Progenitor cell of endocrine pancreas (in vitro differentiated cells): ENCODE results near the gene ERN1. TPM values are rescaled to one million over a fixed set of nuclear protein-coding genes. Genes with fewer than 3 reads are reported as not detected.

ENCODE experiments used
- DNase-seq: peaks from one replicate; pipeline ENCODE4 v3.0.0; 2021; ENCODE audit warnings: low spot score; ENCODE audit not compliant: unreplicated experiment
- H3K27ac Mint-ChIP-seq: 2 replicates; pipeline ENCODE4 v1.8.0; 2021; ENCODE audit warnings: mild to moderate bottlenecking, moderate library complexity, mixed read lengths
- H3K27me3 Mint-ChIP-seq: 2 replicates; pipeline ENCODE4 v1.8.0; 2021; ENCODE audit warnings: mixed read lengths
- H3K36me3 Mint-ChIP-seq: 2 replicates; pipeline ENCODE4 v1.8.0; 2022; ENCODE audit warnings: mixed read lengths; ENCODE audit not compliant: insufficient read depth
- H3K4me1 Mint-ChIP-seq: 2 replicates; pipeline ENCODE4 v1.8.0; 2021; ENCODE audit warnings: low read depth, mixed read lengths
- H3K4me3 Mint-ChIP-seq: 2 replicates; pipeline ENCODE4 v1.8.0; 2021; ENCODE audit warnings: low read depth, mild to moderate bottlenecking, moderate library complexity, mixed read lengths
- H3K9me3 Mint-ChIP-seq: 2 replicates; pipeline ENCODE4 v1.8.0; 2021; ENCODE audit warnings: low read depth, mixed read lengths
- total RNA-seq: library from RNA; stranded (reverse); gene quantifications from 2 replicates; pipeline ENCODE4 v1.2.1, GENCODE V29; 2021
- TF ChIP-seq, protein P1 (sequence below): fragments of 200-600 bp; sonication (generic); IDR thresholded peaks from one replicate; pipeline ENCODE4 v1.5.0; 2021; ENCODE audit warnings: antibody characterized with exemption, mild to moderate bottlenecking; ENCODE audit not compliant: unreplicated experiment

Gene ERN1
- total RNA-seq, 1 donor from 2014 or later, result 43.1 TPM

DNA sequence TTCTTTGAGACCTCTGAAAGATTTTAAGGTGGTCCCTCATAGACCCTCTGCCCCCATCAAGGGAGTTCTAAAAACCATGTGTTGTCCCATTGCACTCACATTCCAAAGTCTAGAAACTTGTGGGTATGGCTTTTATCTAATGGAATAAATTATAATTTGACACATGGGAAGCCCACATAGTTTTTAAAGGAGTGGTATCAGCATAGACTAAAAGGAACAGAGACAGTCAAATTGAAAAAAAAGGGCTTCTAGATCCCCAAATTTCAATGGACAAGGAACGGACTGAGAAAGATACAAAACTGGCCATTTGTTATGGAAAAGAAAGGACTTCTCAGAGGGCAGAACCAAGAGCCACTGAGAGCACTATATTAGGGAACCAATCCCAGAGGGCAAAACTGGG is 60.8 kb downstream of the ERN1 start:
- Mint-ChIP-seq H3K36me3 (peaks cover 60% of the 10 kb centered on the region), H3K27ac (no peak overlapping the region), H3K4me1 (peaks cover 14% of the 10 kb centered on the region), H3K9me3 (peaks cover 16% of the 10 kb centered on the region), H3K27me3 (no peaks in the 10 kb centered on the region), H3K4me3 (no peak overlapping the region)
- TF ChIP-seq, protein P1, sequence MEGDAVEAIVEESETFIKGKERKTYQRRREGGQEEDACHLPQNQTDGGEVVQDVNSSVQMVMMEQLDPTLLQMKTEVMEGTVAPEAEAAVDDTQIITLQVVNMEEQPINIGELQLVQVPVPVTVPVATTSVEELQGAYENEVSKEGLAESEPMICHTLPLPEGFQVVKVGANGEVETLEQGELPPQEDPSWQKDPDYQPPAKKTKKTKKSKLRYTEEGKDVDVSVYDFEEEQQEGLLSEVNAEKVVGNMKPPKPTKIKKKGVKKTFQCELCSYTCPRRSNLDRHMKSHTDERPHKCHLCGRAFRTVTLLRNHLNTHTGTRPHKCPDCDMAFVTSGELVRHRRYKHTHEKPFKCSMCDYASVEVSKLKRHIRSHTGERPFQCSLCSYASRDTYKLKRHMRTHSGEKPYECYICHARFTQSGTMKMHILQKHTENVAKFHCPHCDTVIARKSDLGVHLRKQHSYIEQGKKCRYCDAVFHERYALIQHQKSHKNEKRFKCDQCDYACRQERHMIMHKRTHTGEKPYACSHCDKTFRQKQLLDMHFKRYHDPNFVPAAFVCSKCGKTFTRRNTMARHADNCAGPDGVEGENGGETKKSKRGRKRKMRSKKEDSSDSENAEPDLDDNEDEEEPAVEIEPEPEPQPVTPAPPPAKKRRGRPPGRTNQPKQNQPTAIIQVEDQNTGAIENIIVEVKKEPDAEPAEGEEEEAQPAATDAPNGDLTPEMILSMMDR, result no peak
- no peak for DNase-seq

DNA sequence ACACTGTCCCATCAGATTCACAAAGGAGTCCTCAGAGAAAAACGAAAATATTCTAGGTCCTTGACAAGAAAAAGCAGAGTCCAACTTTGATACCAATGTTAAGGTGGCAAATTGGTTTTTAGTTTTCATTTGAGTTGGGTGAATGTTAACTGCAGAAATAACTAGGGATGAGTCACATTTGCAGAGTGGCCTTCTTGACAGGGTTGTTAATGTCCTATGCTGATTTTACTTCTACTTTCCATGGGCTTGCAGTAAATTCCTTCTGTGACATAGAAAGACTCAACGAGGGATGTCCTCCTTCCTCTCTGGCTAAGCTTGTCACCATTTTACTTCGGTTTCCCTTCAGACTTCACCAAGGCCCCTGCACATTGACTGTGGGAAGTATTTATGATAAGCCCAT is 62.3 kb downstream of the ERN1 start:
- Mint-ChIP-seq H3K9me3 (peaks cover 16% of the 10 kb centered on the region), H3K27ac (no peak overlapping the region), H3K27me3 (no peaks in the 10 kb centered on the region), H3K36me3 (peaks cover 60% of the 10 kb centered on the region), H3K4me3 (no peak overlapping the region), H3K4me1 (peaks cover 10% of the 10 kb centered on the region)
- DNase-seq, result no peak
- TF ChIP-seq, protein P1, result no peak

DNA sequence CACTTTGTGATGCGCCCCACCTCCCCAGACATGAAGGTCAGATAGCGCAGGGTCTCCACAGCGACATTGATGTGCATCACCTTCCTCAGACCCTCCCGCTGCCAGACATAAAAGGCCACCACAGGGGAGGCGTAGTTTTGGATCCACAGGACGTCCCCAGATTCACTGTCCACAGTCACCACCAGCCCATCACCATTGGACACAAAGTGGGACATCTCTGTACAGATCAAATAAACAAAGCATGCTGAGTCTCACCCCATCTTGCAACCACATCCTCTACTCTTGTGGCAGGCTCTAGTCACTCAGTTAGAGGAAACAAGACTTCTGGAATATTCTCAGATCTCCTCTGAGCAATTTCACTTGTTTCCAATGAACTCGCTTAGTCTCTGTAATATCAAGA is 63.2 kb downstream of the ERN1 start:
- peaks cover 9% of the 10 kb centered on the region for H3K4me1 Mint-ChIP-seq
- peaks cover 16% of the 10 kb centered on the region for H3K9me3 Mint-ChIP-seq
- TF ChIP-seq, protein P1, result no peak
- H3K36me3 Mint-ChIP-seq, result peaks cover 56% of the 10 kb centered on the region
- no peak for DNase-seq
- no peak overlapping the region for H3K4me3 Mint-ChIP-seq
- no peaks in the 10 kb centered on the region for H3K27me3 Mint-ChIP-seq
- H3K27ac Mint-ChIP-seq, result no peak overlapping the region

DNA sequence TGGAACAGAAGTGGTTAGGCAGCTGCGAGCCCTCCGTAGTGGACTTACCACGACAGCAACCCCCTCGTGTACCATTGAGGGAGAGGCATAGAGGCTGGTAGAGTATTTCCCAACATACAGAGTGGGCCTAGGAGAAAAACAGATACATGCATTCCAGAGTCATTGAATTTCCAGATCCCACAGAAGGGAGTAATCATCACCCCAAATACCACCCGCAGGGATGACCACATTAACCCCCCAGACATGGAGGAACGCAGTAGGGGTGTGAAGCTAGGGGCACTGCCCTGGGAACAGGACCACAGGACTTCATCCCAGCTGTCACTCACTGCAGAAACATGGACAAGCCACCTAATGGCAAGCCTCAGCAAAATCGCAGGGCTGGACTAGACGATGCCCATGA is 64.8 kb downstream of the ERN1 start:
- Mint-ChIP-seq H3K4me3 (no peak overlapping the region), H3K27ac (no peak overlapping the region), H3K36me3 (peaks cover 49% of the 10 kb centered on the region), H3K9me3 (peaks cover 13% of the 10 kb centered on the region), H3K27me3 (no peaks in the 10 kb centered on the region), H3K4me1 (peaks cover 9% of the 10 kb centered on the region)
- no peak for DNase-seq
- TF ChIP-seq, protein P1, result no peak

DNA sequence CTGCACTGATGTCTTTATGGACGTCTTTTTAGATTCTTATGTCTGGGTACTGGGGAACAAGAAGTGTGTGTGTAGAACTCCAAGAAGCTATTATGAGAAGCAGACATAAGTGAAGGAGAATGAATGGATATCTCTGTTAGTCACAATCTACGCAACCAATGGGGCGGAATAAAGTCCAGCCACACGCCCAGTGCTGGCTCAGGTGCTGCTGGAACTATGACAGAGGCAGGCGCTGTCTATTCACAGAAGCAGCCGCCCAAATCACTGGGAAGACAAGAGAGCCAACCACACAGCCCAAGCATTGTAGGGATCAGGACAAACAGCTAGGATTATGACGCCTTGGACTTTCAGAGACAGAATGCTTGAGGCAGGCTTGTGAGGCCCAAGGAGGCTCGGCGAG is 65.6 kb downstream of the ERN1 start:
- no peak overlapping the region for H3K4me3 Mint-ChIP-seq
- TF ChIP-seq, protein P1, result no peak
- H3K27me3 Mint-ChIP-seq, result no peaks in the 10 kb centered on the region
- peaks cover 9% of the 10 kb centered on the region for H3K4me1 Mint-ChIP-seq
- DNase-seq, result no peak
- H3K27ac Mint-ChIP-seq, result peak overlapping the region; percentile 26
- H3K9me3 Mint-ChIP-seq, result peaks cover 5% of the 10 kb centered on the region
- H3K36me3 Mint-ChIP-seq, result peaks cover 47% of the 10 kb centered on the region
